GM10266 (cell line): Measurements from ENCODE around the gene SH2D4B.

ENCODE experiments used
- DNase-seq: peaks from one replicate; pipeline ENCODE4 v3.0.0; 2012; ENCODE audit errors: extremely low spot score
- CTCF ChIP-seq: IDR thresholded peaks from 2 replicates; pipeline ENCODE4 v1.5.1; 2012; ENCODE audit warnings: mild to moderate bottlenecking, low read depth; ENCODE audit not compliant: control insufficient read depth, insufficient read depth; ENCODE audit errors: missing control alignments

The SH2D4B gene

GRCh38 chr10:80537086-80537735, 491 bp upstream of the SH2D4B start:
- no peak for TF ChIP-seq CTCF
- DNase-seq, result no peak

GRCh38 chr10:80538481-80539185, 931 bp downstream of the SH2D4B start:
- no peak for DNase-seq
- TF ChIP-seq CTCF, result no peak

- DNase-seq, result no peak
- no peak for TF ChIP-seq CTCF
These were observed 1.8 kb downstream of the SH2D4B start for GRCh38 chr10:80539421-80540031.

- TF ChIP-seq CTCF, result no peak
- DNase-seq, result no peak
These were observed 2.4 kb downstream of the SH2D4B start for GRCh38 chr10:80540136-80540535.

GRCh38 chr10:80540618-80540980, 2.9 kb downstream of the SH2D4B start:
- DNase-seq, result no peak
- no peak for TF ChIP-seq CTCF

- peak; percentile 77 for DNase-seq
- TF ChIP-seq CTCF, result no peak
These were observed 3.5 kb downstream of the SH2D4B start for GRCh38 chr10:80540981-80541750.
